Stimulated activated CD4-positive, alpha-beta T cell treated with anti-CD3 and anti-CD28 coated beads, Interleukin-12 subunit alpha, Interleukin-12 subunit beta, amount 100 ng/mL, for 24 hours (primary cell): Measurements from ENCODE around the gene KRTAP2-3.
"Not testable (repeated sequence)": the region's sequence is repeated elsewhere in the genome, so short reads cannot be mapped to it uniquely, and the experiment has no call there.

ENCODE experiments used
- DNase-seq, 2 experiments: peaks; one replicate each; pipeline ENCODE4 v3.0.0-alpha.2; 2020; ENCODE audit warnings: low read depth in 2 of 2

Gene KRTAP2-3

GRCh38 chr17:41060052-41060604 lies at the start of gene KRTAP2-3:
Gene KRTAP2-3 (minus strand): TSS chr17:41060114. CDS start chr17:41060050, 64 bp downstream.
- DNase-seq: no peak

GRCh38 chr17:41108728-41109386 lies 48.9 kb upstream of the KRTAP2-3 start:
- not testable (repeated sequence) for DNase-seq

GRCh38 chr17:41107941-41108450 lies 48.1 kb upstream of the KRTAP2-3 start:
- DNase-seq: no peak

GRCh38 chr17:41105347-41105746 lies 45.4 kb upstream of the KRTAP2-3 start, which contains the start of gene KRTAP4-9:
Gene KRTAP4-9 (plus strand): TSS chr17:41105389. CDS start chr17:41105389, 0 bp downstream.
- not testable (repeated sequence) for DNase-seq

- not testable (repeated sequence) for DNase-seq
These were observed 44.6 kb upstream of the KRTAP2-3 start for GRCh38 chr17:41104386-41105038.

GRCh38 chr17:41103896-41104295 lies 44.0 kb upstream of the KRTAP2-3 start:
- no peak for DNase-seq

- DNase-seq: no peak
These were observed 41.8 kb upstream of the KRTAP2-3 start, which contains the start of gene KRTAP4-16 for GRCh38 chr17:41101586-41102259. Gene KRTAP4-16 (minus strand): TSS chr17:41102209. CDS start chr17:41102209, 0 bp downstream.

- DNase-seq: not testable (repeated sequence)
These were observed 40.0 kb upstream of the KRTAP2-3 start for GRCh38 chr17:41099682-41100480.

- DNase-seq: no peak
These were observed 38.6 kb upstream of the KRTAP2-3 start for GRCh38 chr17:41098481-41098880.

GRCh38 chr17:41098042-41098441 lies 38.1 kb upstream of the KRTAP2-3 start, which contains the start of gene KRTAP4-8:
Gene KRTAP4-8 (minus strand): TSS chr17:41098142. CDS start chr17:41098084, 58 bp downstream.
- DNase-seq: no peak

- no peak for DNase-seq
These were observed 36.1 kb upstream of the KRTAP2-3 start for GRCh38 chr17:41096055-41096454.

GRCh38 chr17:41088760-41089352 lies 28.9 kb upstream of the KRTAP2-3 start:
- DNase-seq: not testable (repeated sequence)

- DNase-seq: not testable (repeated sequence)
These were observed 24.4 kb upstream of the KRTAP2-3 start, which contains the start of gene KRTAP4-7 for GRCh38 chr17:41084100-41084856. Gene KRTAP4-7 (plus strand): TSS chr17:41084150. CDS start chr17:41084207, 57 bp downstream.

- DNase-seq: not testable (repeated sequence)
These were observed 23.5 kb upstream of the KRTAP2-3 start for GRCh38 chr17:41083427-41083826.

GRCh38 chr17:41082626-41083025 lies 22.7 kb upstream of the KRTAP2-3 start:
- no peak for DNase-seq

- no peak for DNase-seq
These were observed 16.9 kb upstream of the KRTAP2-3 start for GRCh38 chr17:41076788-41077187.

GRCh38 chr17:41073676-41074075 lies 13.8 kb upstream of the KRTAP2-3 start:
- DNase-seq: no peak

GRCh38 chr17:41071606-41072360 lies 11.9 kb upstream of the KRTAP2-3 start:
- no peak for DNase-seq

- DNase-seq: no peak
These were observed 9.1 kb upstream of the KRTAP2-3 start for GRCh38 chr17:41069031-41069430.
